Coronary artery (tissue), 2 donors: ENCODE results near the gene PUM2.
"Not testable (repeated sequence)": the region's sequence is repeated elsewhere in the genome, so short reads cannot be mapped to it uniquely, and the experiment has no call there.

Experiments
- DNase-seq: peaks from one replicate; pipeline ENCODE4 v3.0.0-alpha.2; 2017; ENCODE audit warnings: low spot score
- H3K27ac ChIP-seq, 2 donors: fragments of 200-600 bp; sonication (generic); one replicate each; pipeline ENCODE4 v1.5.1; 2016 to 2019
- H3K4me3 ChIP-seq: fragments of 200-600 bp; sonication (generic); 2 replicates; pipeline ENCODE4 v1.5.1; 2016; ENCODE audit warnings: mild to moderate bottlenecking, moderate library complexity
- CTCF ChIP-seq: fragments of 200-600 bp; sonication (generic); IDR thresholded peaks from one replicate; pipeline ENCODE4 v1.5.1; 2019; ENCODE audit warnings: antibody characterized with exemption

Gene PUM2

GRCh38 chr2:20368706-20369105 is 18.1 kb upstream of the PUM2 start:
- no peak overlapping the region for H3K27ac ChIP-seq
- no peak for TF ChIP-seq CTCF
- DNase-seq: no peak
- H3K4me3 ChIP-seq: no peak overlapping the region

DNA sequence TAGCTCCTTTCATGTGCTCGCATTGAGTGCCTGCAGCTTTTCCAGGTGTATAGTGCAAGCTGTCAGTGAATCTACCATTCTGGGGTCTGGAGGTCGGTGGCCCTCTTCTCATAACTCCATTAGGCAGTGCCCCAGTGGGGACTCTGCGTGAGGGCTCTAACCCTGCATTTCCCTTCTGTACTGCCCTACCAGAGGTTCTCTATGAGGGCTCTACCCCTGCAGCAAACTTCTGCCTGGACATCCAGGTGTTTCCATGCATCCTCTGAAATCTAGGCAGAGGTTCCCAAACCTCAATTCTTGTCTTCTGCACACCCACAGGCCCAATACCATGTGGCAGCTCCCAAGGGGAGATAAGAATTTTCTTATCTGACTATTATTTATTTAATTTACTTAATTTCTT is 17.3 kb upstream of the PUM2 start:
- H3K27ac ChIP-seq, H3K4me3 ChIP-seq, DNase-seq: not testable (repeated sequence)

GRCh38 chr2:20366672-20367116 is 16.1 kb upstream of the PUM2 start:
- TF ChIP-seq CTCF: no peak
- Histone ChIP-seq H3K27ac (no peak overlapping the region), H3K4me3 (no peak overlapping the region)
- DNase-seq: no peak

DNA sequence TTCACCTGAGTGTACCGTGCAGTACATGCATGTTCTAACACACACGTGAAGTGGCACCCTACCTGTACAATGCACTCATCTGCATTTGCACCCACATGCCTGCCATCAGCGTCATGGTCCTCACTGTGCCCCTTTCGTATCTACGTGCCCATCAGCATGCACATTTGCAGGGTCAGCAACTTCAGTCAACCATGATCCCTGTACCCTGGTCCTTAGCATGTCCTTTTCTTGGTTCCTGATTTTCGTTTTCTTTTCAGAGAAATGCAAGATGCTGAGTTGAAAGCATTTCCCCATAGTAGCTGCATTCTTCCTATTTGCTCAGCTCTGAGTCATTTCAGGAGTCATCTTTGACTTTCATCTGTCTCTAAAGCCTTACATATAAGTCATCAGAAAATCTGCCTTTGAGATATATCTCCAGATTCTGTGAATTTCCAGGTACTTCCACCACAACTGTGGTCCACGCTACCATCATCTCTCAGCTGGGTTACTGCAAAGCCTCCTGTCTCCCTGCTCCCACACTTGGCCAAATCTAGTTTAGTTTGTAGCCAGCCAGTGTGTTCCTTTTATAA is 14.7 kb upstream of the PUM2 start:
- DNase-seq: no peak
- no peak overlapping the region for H3K4me3 ChIP-seq
- no peak for TF ChIP-seq CTCF
- no peak overlapping the region for H3K27ac ChIP-seq

- TF ChIP-seq CTCF: no peak
- Histone ChIP-seq H3K27ac (no peak overlapping the region), H3K4me3 (no peak overlapping the region)
- no peak for DNase-seq
Measured at GRCh38 chr2:20363578-20363977, 12.9 kb upstream of the PUM2 start.

DNA sequence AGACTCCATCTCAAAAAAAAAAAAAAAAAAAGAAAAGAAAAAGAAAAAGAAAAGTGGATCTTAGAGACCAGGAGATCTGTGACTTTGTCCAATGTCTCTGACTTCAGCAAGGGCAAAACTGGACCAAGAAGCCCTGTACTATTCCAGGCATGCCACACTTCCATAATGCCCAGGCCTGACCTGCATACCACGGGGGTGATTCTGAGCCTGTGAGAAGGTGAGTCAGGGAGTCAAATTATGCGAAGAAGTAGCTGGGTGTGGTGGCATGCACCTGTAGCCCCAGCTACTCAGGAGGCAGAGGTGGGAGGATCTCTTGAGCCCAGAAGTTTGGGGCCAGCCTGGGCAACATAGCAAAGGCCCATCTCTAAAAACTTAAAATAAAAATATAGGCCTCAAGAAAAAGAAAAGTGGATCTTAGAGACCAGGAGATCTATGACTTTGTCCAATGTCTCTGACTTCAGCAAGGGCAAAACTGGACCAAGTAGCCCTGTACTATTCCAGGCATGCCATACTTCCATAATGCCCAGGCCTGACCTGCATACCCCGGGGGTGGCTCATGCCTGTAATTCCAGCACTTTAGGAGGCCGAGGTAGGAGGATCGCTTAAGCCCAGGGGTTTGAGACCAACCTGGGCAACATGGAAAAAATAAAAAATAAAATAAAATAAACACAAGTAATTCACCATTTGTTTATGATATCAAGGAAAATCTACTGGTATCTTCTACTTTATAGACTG is 12.2 kb upstream of the PUM2 start:
- Histone ChIP-seq H3K27ac (no peak overlapping the region), H3K4me3 (no peak overlapping the region)
- no peak for DNase-seq
- no peak for TF ChIP-seq CTCF

DNA sequence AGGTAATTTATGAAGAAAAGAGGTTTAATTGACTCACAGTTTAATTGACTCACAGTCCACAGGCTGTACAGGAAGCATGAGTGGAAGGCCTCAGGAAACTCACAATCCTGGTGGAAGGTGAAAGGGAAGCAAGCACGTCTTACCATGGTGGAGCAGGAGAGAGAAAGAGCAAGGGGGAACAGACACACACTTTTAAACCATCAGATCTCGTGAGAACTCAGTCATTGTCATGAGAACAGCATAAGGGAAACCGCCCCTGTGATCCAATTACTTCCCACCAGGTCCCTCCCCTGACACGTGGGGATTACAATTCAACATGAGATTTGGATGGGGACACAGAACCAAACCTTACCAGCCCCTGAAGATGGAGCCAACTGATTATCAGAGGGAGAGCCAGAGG is 11.2 kb upstream of the PUM2 start:
- Histone ChIP-seq H3K4me3 (no peak overlapping the region), H3K27ac (no peak overlapping the region)
- TF ChIP-seq CTCF: no peak
- DNase-seq: no peak
